ENCODE data around the gene PRKAG2. TPM values are rescaled to one million over a fixed set of nuclear protein-coding genes. Genes with fewer than 3 reads are reported as not detected.

Gene PRKAG2
- total and polyA plus RNA-seq, 2 of the 8 experiments (the other 6 are each of a cell fraction or from before 2014, with no cell fraction given), result 7.5 to 18.1 TPM

DNA sequence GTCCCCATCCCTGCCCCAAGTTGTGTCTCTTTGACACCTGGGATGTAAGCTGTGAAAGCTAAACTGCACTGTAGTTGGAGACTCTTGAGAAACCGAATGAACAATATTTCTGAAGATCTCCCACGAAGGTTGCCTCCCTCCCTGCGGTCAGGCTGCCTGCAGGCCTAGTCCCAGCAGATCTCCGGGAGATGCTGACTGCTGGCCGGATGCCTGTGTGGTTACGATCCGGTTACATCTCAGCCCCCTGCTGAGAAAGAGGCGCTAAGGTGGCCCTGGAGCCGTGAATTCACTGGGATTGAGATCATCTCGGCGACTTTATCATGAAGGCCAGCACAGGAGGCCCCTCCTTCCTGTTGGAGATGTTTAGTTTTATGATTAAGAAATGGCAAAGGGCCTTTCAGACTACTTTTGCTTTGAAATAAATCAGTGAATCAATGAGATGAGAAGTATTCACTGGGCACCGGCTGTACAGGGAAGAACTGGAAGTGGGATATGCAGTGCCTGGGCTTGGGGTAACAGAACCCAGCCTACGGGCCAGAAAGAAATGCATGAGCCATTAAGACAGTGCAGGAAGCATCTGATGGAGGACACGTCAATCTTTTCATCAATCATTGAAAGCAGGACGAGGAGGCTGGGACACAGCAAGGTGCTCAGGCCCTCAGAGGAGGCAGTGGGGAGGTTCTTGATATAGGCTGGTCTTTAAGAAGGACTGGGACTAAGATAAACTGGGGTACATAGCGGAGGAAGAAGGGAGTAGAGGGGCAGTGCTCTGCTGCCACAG is 177.6 kb downstream of the PRKAG2 start (continued):
- TF ChIP-seq, protein P1, sequence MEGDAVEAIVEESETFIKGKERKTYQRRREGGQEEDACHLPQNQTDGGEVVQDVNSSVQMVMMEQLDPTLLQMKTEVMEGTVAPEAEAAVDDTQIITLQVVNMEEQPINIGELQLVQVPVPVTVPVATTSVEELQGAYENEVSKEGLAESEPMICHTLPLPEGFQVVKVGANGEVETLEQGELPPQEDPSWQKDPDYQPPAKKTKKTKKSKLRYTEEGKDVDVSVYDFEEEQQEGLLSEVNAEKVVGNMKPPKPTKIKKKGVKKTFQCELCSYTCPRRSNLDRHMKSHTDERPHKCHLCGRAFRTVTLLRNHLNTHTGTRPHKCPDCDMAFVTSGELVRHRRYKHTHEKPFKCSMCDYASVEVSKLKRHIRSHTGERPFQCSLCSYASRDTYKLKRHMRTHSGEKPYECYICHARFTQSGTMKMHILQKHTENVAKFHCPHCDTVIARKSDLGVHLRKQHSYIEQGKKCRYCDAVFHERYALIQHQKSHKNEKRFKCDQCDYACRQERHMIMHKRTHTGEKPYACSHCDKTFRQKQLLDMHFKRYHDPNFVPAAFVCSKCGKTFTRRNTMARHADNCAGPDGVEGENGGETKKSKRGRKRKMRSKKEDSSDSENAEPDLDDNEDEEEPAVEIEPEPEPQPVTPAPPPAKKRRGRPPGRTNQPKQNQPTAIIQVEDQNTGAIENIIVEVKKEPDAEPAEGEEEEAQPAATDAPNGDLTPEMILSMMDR (IDR thresholded peaks at IDR 0.05; ENCODE audit: control extremely low read depth in 1 of 3, insufficient read depth in 1 of 3, low read depth in 1 of 3, low read length in 3 of 3), result no peak
- TF ChIP-seq ASH2L (IDR thresholded peaks at IDR 0.05; ENCODE audit: low read length) (no peak), CBX8 (IDR thresholded peaks at IDR 0.05; ENCODE audit: borderline replicate concordance, low read depth, low read length) (no peak)

Measured in H1 (cell line).